Measurements from ENCODE around the gene LBH. TPM values are rescaled to one million over a fixed set of nuclear protein-coding genes. Genes with fewer than 3 reads are reported as not detected.

LBH gene
- total and polyA plus RNA-seq, 12 donors = 35.9 to 204 (median 149) TPM

DNA sequence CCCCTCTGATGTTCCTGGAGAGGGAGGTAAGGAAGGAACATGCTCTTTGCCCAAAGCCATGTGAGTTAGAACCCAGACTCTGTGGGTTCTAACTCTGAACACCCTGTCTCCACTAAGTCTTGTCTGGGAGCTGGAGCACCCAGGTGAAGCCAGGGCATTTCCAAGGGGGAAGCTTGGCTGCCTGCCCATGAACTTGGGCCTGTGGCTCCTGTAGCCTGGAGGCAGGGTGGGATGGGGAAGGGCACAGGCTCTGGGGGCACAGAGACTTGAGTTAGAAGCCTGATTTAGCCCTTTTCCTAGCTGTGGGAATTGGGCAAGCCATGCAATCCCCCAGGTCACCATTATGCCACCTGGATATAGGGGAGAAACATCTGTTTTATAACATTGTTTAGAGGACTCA, 65.2 kb downstream of the LBH start:
- H3K27ac ChIP-seq = no peak overlapping the region
- no peak for TF ChIP-seq CTCF (IDR thresholded peaks at IDR 0.05)
- no peak for DNase-seq

GRCh38 chr2:30298302-30298701, 67.0 kb downstream of the LBH start:
- intact Hi-C loops (cut with DNase I) = loop anchor here in 1 of 10 donors (5.0 kb wide), 1 partner anchor 51 kb away; no protein-coding TSS in a partner anchor
- WGBS, 2 donors = 86 to 92% methylated on average over 6 of the region's 6 CpGs
- ATAC-seq = no peak
- TF ChIP-seq CTCF (IDR thresholded peaks at IDR 0.05) = no peak
- no peaks in the 10 kb centered on the region for H3K27me3 ChIP-seq
- no peak for DNase-seq
- H3K4me1 ChIP-seq = peaks cover 3 to 43% (median 25%) of the 10 kb centered on the region in 9 donors
- H3K27ac ChIP-seq = no peak overlapping the region
- no peaks in the 10 kb centered on the region for H3K9me3 ChIP-seq
- H3K4me3 ChIP-seq = no peak overlapping the region
- no peaks in the 10 kb centered on the region for H3K36me3 ChIP-seq

More for the DNA sequence above, 65.2 kb downstream of the LBH start:
- no peaks in the 10 kb centered on the region for H3K36me3 ChIP-seq
- no peaks in the 10 kb centered on the region for H3K27me3 ChIP-seq
- no peaks in the 10 kb centered on the region for H3K9me3 ChIP-seq
- no peak for ATAC-seq
- peaks cover 3 to 44% (median 22%) of the 10 kb centered on the region in 9 donors for H3K4me1 ChIP-seq
- intact Hi-C loops (cut with DNase I) = loop anchor here in 1 of 10 donors (5.0 kb wide), 1 partner anchor 49 kb away; no protein-coding TSS in a partner anchor
- H3K4me3 ChIP-seq = no peak overlapping the region

- H3K4me3 ChIP-seq = peak overlapping the region in 6 of 10 donors; percentile 18 to 49 (median 34)
- no peak for TF ChIP-seq CTCF (IDR thresholded peaks at IDR 0.05)
- no peak for DNase-seq
- 42 to 61% methylated on average over 3 of the region's 3 CpGs for WGBS, 2 donors
- peak in 3 of 8 donors; percentile 1 to 9 (median 2) for ATAC-seq
- intact Hi-C loops (cut with DNase I) = loop anchor here in 1 of 10 donors (5.0 kb wide), 1 partner anchor 42 kb away; no protein-coding TSS in a partner anchor
- peak overlapping the region; percentile 26 to 95 (median 82) for H3K27ac ChIP-seq
- no peaks in the 10 kb centered on the region for H3K9me3 ChIP-seq
- H3K4me1 ChIP-seq = peaks cover 3 to 33% (median 19%) of the 10 kb centered on the region in 9 donors
- no peaks in the 10 kb centered on the region for H3K27me3 ChIP-seq
- no peaks in the 10 kb centered on the region for H3K36me3 ChIP-seq
Observed at GRCh38 chr2:30300122-30300455, 68.8 kb downstream of the LBH start.

GRCh38 chr2:30300456-30301221, 69.3 kb downstream of the LBH start:
- WGBS, 2 donors = 31 to 39% methylated on average over 6 of the region's 6 CpGs
- no peak for TF ChIP-seq CTCF (IDR thresholded peaks at IDR 0.05)

More at GRCh38 chr2:30300456-30301221, 69.3 kb downstream of the LBH start:
- H3K4me1 ChIP-seq = peaks cover 3 to 33% (median 19%) of the 10 kb centered on the region in 9 donors
- no peaks in the 10 kb centered on the region for H3K9me3 ChIP-seq
- DNase-seq = peak in 1 of 2 donors; percentile 43
- intact Hi-C loops (cut with DNase I) = loop anchor here in 1 of 10 donors (5.0 kb wide), 1 partner anchor 42 kb away; no protein-coding TSS in a partner anchor
- no peaks in the 10 kb centered on the region for H3K36me3 ChIP-seq
- peak overlapping the region in 6 of 10 donors; percentile 18 to 49 (median 34) for H3K4me3 ChIP-seq
- no peaks in the 10 kb centered on the region for H3K27me3 ChIP-seq
- peak overlapping the region; percentile 26 to 95 (median 82) for H3K27ac ChIP-seq
- peak; percentile 78 to 93 (median 86) for ATAC-seq
